ENCODE measurements around the gene GALNT11.

The GALNT11 gene

DNA sequence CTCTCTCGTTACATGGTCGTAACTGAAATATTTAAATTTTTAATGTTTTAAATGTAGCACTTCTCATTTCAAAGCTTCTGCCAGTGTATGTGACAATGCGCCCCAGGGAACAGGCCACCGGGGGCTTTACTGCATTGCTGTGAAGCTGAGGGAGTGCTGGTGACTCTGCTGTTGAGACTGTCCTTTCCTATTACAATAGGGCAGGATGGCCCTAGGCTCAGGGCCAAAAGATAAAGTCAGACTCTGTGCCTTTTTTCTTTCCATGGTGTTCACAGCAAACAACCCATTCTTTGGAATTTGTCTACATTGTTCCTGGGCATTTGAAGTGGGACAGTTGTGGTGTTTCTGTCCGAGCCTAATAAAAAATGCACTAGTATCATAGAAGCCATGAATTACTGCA, 107.3 kb downstream of the GALNT11 start:
- H3K4me3 ChIP-seq (ENCODE audit: low read length) = no peak overlapping the region
- no peak for DNase-seq (ENCODE audit: low read depth, low spot score)

DNA sequence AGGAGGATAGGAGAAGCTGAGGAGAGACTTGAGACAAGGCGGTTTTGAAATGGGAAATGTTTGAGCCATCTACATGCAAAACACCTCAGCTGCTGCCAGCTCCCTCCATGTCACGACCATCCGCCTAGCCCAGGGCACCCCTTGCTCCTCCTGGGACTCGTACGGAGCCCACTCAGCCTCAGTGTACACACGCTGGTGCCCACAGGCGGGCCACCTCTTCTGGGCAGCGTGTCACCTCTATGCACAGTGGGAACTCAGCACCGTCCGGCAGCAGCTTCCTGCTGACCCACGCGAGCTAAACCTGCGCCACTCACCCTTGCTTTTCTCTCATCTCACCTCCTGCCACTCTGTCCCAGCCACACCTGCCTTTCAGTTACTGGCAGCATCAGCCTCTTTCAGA, 108.3 kb downstream of the GALNT11 start:
- no peak overlapping the region for H3K4me3 ChIP-seq (ENCODE audit: low read length)

DNA sequence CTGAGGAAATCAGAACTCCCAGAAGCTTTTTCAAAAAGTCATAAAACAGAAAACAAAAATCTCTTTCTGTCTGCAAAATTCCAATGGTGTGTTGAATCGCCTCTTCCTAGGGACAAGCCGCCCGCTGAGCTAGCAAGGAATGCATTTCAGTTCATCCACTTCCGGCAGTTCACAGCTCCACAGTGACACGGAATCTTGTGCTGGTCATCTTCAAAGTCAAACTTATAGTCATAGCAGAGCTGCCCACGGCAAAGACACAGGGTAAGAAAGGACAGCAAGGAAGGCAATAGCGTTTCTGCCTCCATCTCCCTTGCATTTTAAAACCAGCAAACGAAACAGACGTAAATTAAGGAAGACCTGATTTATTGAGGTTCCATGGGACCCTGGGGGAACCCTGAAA, 111.2 kb downstream of the GALNT11 start:
- no peak for DNase-seq (ENCODE audit: low read depth, low spot score)
- no peak overlapping the region for H3K4me3 ChIP-seq (ENCODE audit: low read length)

More for the DNA sequence above, 108.3 kb downstream of the GALNT11 start:
- DNase-seq (ENCODE audit: low read depth, low spot score) = no peak

DNA sequence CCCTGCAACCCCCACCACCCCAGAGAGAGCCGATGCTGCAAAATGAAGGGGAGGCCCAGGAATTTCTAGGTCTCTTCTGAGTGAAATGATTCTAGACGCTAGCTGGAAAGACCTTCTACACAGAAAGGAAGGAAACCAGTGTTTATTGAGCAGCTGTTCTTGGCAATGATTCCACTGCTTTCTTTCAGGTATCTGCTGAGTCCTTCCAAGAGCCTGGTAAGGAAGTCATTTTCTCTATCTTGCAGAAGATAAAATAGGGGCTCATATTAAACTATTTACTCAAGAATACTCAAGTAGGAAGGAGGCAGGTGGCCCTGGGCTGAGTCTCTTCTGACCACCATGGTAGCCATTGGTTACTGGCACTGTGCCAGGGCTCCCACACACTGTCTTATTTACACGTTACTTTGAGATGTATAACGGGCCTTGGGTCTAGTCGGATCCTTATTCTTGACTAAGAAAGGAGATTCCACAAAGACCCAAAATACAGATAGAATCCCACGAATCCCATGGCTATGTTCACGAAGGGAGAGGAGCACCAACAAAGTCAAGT, 112.1 kb downstream of the GALNT11 start:
- DNase-seq (ENCODE audit: low read depth, low spot score) = no peak
- H3K4me3 ChIP-seq (ENCODE audit: low read length) = no peak overlapping the region

DNA sequence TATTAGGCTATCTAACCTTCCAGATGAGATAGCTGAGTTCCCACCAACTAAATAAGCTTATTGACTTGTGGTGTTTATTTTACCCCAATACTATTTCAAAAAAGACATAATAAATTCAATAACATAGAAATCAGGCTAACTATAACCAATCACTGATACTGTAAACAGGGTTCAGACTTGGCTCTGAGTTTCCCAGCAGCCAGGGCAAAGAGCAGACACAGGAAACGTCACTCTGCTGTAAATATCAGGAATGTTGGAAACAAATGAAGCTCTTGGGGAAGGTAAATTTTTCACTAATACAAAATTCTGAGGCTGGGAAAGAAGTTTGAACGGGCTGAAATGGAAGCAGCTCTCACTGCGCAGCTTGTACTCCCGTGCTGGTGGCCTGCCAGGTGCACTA, 114.6 kb downstream of the GALNT11 start:
- no peak overlapping the region for H3K4me3 ChIP-seq (ENCODE audit: low read length)
- no peak for DNase-seq (ENCODE audit: low read depth, low spot score)

DNA sequence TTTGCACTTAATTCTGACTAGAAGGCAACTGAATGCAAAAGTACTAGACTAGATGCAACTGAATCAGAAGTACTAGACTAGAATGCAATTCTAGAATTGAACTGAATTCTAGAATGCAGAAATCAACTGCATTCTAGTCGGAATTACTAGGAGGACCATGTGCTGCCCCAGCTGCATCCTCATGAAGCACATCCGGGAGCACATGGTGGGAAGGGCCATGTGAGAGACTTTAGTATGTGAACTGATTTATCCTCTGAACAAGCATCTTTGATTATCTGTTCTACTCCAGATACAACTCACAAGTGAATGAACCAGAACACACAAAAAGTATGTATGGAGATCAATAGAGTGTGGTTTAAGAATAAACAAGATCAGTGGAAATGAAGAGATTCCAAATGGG, 115.1 kb downstream of the GALNT11 start:
- DNase-seq (ENCODE audit: low read depth, low spot score) = no peak
- H3K4me3 ChIP-seq (ENCODE audit: low read length) = no peak overlapping the region

DNA sequence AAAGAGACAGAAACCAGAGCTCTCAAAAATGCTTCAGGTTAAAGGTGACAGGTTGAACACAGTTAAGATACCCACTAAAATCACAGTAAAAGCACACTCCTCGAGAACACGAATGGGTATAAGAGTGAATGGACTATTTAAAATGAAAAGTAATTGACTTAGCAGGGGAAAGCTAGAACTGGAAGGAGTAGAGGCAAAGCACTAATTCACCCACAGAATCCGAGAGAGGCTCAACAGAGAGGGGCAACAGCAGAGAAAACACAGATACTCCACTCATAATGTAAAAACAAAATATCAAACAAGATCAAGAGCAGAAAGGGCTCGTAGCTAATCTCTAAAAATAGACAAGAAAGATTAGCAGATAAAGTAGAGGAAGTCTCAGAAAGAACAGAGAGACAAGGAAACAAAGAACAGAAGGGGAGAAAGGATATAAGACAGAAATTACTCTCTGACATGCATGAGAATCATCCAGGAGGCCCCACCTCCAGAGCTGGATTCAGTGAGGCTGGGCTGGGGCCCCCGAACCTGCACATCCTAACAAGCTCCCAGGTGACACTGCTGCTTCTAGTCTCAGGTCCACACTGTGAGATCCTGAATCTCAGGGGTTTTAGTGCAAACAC, 117.6 kb downstream of the GALNT11 start:
- H3K4me3 ChIP-seq (ENCODE audit: low read length) = no peak overlapping the region
- DNase-seq (ENCODE audit: low read depth, low spot score) = peak; percentile 16

DNA sequence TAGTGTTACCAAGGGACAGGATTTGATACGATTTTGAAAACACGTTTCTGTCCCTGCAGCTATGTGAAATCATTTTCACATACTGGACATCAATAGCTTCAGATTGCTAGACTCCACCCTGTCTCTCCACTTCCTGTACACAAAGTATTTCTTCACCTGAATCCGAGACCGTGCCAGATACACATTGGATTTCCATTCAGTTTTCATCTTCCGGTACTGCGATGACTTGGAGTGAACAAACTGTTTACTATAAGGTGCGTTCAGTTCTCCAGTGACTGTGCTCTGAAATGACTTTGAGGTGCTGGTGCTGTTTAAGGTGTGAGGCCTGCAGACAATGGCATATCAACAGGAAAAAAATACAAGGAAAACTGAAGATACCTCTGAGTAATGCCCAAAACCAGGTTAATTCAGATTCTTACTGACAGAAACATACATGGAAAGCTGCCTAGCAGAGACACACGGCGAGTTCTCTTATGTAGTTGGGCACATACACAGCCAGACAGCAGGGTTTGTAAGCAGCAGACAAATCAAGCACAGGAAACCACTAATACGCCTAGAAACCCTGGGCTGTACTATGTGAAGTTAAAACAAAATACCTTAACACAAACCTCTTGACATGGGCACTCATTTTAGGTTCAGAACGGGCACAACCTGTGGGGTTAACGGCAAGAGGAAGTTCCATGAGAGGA, 119.2 kb downstream of the GALNT11 start:
- DNase-seq (ENCODE audit: low read depth, low spot score) = peak; percentile 20
- no peak overlapping the region for H3K4me3 ChIP-seq (ENCODE audit: low read length)

DNA sequence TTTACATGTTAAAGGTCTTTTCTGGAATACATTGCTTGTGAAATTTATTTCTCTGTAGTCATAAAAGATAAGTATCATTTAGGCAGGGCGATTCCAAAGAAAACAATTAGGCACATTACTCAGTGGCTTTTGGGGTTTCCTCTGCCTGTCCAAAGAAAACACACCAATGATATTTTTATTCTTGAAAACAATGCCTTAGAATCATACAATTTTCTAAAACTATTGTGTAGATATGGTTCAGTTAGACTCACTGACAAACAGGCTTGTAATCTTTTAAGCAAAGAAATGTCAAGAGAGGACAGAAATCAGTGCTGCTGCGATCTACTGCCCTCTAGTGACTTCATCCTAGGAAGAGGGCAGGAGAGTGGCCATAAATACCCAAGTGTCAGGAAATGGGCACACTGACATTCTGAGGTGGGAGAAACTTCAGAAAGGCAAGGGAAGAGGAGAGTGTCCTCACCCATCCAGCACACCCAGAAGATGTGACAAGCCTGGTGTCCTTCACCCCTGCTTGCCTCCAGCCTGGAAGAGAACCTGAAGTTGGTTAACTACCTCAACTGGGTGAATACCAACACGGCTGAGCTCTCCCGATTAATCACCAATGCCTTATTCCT, 120.5 kb downstream of the GALNT11 start:
- DNase-seq (ENCODE audit: low read depth, low spot score) = peak; percentile 19
- no peak overlapping the region for H3K4me3 ChIP-seq (ENCODE audit: low read length)

DNA sequence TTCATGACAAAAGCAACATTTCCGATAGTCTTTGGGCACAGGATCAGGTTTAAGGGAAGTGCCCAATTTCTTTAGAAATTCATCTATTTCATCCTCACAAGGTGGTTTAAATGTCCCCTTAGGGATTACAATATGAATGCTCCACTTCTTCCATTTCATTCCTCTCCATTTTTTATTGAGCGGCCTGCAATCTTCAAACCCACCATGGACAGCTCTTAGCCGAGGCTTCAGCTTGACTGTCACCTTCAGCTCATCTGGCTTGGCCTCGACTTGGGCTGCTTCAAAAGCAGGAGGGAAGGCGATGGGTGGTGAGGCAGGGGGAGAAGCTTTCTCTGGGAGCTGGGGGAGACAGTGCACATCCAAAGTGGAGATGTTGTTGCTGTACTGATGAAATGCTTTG, 123.2 kb downstream of the GALNT11 start:
- no peak for DNase-seq (ENCODE audit: low read depth, low spot score)
- no peak overlapping the region for H3K4me3 ChIP-seq (ENCODE audit: low read length)

DNA sequence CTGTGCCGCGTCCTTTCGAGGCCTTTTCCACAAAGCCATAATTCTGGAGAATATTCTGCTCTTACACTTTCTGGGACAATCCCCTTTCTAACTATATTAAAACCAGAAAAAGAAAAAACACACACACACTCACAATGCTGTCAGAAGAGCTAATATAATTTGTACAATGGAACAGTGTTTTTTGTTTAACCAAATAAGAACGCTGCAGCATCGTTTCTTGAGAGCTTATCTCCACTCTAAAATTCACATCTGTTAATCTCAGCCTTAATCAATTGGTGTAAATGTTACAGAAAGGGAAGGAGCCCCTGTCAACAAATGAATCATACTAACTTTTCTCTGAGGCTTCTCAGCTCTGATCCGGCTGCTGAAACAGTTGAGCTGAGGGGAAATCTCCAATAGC, 123.9 kb downstream of the GALNT11 start:
- H3K4me3 ChIP-seq (ENCODE audit: low read length) = no peak overlapping the region
- no peak for DNase-seq (ENCODE audit: low read depth, low spot score)

DNA sequence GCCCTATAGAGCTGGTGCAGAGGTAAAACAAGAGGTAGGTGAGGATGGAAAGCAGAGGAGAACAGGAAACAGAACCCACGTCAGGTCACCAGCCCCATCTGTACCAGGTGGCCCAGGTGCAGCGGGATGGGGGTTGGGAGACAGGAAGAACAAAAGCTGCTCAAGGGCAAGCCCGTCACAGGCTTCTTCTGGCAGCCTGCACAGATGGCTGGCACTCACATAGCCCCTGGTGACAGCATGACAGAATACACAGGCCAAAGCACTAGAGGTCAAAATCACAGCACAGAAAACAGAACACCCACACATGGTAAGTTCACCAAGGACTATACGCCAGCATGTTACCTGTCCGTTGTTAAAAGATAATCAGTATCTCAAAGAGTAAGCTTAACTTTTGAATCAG, 126.8 kb downstream of the GALNT11 start:
- no peak overlapping the region for H3K4me3 ChIP-seq (ENCODE audit: low read length)
- no peak for DNase-seq (ENCODE audit: low read depth, low spot score)

DNA sequence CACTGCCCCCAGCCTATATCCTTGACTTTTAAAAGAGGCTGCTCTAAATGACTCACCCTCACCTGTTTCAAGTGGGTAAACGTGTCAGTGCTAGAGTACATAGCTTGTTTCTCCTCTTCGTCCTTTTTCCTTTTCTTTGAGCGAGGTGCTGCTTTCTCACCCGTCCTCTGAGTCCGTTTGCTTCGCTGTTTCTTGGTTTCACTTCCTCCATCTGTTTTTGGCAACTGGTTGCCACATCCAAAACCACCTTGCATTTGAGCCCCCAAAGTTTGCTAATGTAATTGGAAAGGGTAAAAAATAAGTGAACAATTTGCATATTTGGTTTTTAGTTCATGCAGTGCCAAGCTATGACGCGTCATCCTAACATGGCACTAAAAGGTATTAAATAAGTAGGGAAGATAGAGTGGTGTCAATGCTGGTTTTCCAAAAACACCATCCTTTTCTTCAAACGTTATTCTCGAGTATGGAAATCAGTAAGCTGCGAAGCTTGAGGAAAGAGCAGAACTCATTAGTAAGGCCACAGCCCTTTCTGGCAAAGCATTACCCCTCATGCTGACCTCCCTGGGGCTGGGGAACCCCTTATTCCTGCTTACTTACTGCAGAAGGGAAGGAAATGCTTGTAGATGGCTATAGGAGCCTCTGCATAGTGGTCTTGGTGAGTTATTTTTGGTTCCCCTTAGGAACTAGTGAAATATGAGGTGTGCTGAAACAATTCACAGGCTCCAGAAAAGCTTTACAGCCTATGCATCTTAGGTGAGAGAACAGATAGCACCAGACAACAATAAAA, 133.5 kb downstream of the GALNT11 start:
- no peak overlapping the region for H3K4me3 ChIP-seq (ENCODE audit: low read length)
- no peak for DNase-seq (ENCODE audit: low read depth, low spot score)

DNA sequence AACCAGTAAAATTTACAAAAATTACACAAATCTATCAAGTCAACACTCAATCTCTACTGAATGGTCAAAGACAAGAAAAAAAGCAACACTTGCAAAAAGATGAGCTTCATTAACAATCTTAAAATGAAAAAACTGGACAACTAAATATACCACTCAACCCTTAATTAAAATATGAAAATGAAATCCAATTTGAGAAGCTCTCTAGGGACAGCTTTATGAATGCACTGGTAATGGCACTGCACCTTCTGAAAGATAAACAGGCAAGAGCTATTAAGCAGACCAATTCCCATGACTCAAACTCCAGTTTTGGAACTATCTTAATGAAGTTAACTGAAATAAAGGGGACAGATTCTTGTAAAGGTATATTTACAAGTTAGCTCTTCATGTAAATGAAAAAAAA, 135.7 kb downstream of the GALNT11 start:
- H3K4me3 ChIP-seq (ENCODE audit: low read length) = no peak overlapping the region
- no peak for DNase-seq (ENCODE audit: low read depth, low spot score)

DNA sequence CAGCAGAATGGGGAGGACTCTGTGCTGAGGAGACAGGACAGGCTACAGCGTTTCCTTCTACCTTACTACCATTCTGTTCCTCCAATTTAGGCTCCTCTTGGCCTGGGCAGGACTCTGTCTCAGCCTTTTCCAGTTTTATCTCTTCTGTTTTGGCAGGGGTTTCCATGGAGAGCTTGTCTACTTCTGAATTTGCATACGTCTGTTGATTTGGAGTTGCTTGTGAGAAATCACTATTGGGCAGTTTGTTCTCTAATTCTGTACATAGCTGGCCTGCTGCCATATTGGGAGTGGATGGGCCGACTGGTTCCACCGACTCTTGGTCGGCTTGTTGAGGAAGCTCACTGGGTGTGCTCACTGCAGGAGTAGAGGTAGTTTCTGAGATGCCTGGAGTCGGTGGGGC, 136.8 kb downstream of the GALNT11 start:
- DNase-seq (ENCODE audit: low read depth, low spot score) = no peak
- H3K4me3 ChIP-seq (ENCODE audit: low read length) = no peak overlapping the region
